H1 (cell line): Measurements from ENCODE around the gene TRIM21. TPM values are rescaled to one million over a fixed set of nuclear protein-coding genes. Genes with fewer than 3 reads are reported as not detected.

ENCODE experiments used
- CTCF ChIA-PET: fragments of 300-600 bp; sonication (Branson Sonifier 250); formaldehyde crosslinking; loops from one replicate; lab custom pipeline; 2021; ENCODE audit not compliant: partially characterized antibody; lab: Charles Lee
- POLR2A ChIA-PET: fragments of 300-600 bp; sonication (Branson Sonifier 250); formaldehyde crosslinking; loops from one replicate; lab custom pipeline; 2021; ENCODE audit warnings: inconsistent platforms; ENCODE audit not compliant: partially characterized antibody; lab: Charles Lee
- DNase-seq, 2 experiments: peaks; one replicate each; pipeline versions ENCODE4 v3.0.0 to v3.0.0-alpha.2; 2010 to 2022; ENCODE audit warnings: low spot score in 2 of 2, low read depth in 1 of 2, mixed read lengths in 1 of 2
- FAIRE-seq: peaks from 2 replicates; lab custom pipeline; 2011; peaks lifted over from hg19 to GRCh38; lab: Jason Lieb, UNC
- H2AFZ ChIP-seq: 2 replicates; pipeline ENCODE4 v1.8.1; 2012; ENCODE audit warnings: low read length, inconsistent platforms
- H2AK5ac ChIP-seq: 2 replicates; pipeline ENCODE4 v1.6.1; 2013; ENCODE audit warnings: low read depth, low read length
- H2BK120ac ChIP-seq: replicated peaks from 2 replicates; pipeline ENCODE3; 2013; ENCODE audit warnings: low read depth, low read length, inconsistent platforms
- H2BK12ac ChIP-seq: 2 replicates; pipeline ENCODE4 v1.6.1; 2013; ENCODE audit warnings: low read depth, low read length
- H2BK15ac ChIP-seq: 2 replicates; pipeline ENCODE4 v1.6.1; 2013; ENCODE audit warnings: low read length
- H2BK20ac ChIP-seq: 2 replicates; pipeline ENCODE4 v1.6.1; 2013; ENCODE audit warnings: low read length
- H2BK5ac ChIP-seq: 2 replicates; pipeline ENCODE4 v1.6.1; 2013; ENCODE audit warnings: low read depth, low read length
- H3K14ac ChIP-seq: 2 replicates; pipeline ENCODE4 v1.6.1; 2013; ENCODE audit warnings: inconsistent platforms; ENCODE audit not compliant: insufficient read length
- H3K18ac ChIP-seq: 2 replicates; pipeline ENCODE4 v1.6.1; 2013; ENCODE audit warnings: low read length; ENCODE audit errors: extremely low read depth
- H3K23ac ChIP-seq: 2 replicates; pipeline ENCODE4 v1.6.1; 2013; ENCODE audit warnings: inconsistent platforms; ENCODE audit not compliant: insufficient read length
- H3K23me2 ChIP-seq: 2 replicates; pipeline ENCODE4 v1.6.1; 2013; ENCODE audit warnings: low read depth, low read length
- H3K27ac ChIP-seq: 2 replicates; pipeline ENCODE4 v1.6.1; 2011; ENCODE audit warnings: low read depth, low read length, inconsistent platforms
- H3K27me3 ChIP-seq, 4 experiments: replicated peaks in 1 of 4; 1 replicate in 1 of 4; 2 replicates in 3 of 4; pipeline versions ENCODE4 v1.6.1 to v1.8.1; 2011 to 2013; ENCODE audit warnings: low read length in 3 of 4, mild to moderate bottlenecking in 3 of 4, inconsistent platforms in 2 of 4, mixed read lengths in 2 of 4, moderate library complexity in 1 of 4; ENCODE audit not compliant: control insufficient read depth in 3 of 4, insufficient read depth in 3 of 4; ENCODE audit errors: extremely low read depth in 1 of 4
- H3K36me3 ChIP-seq, 4 experiments: 2 replicates each; pipeline versions ENCODE4 v1.6.1 to v1.8.1; 2011 to 2013; ENCODE audit warnings: mild to moderate bottlenecking in 4 of 4, low read length in 3 of 4, moderate library complexity in 2 of 4, control low read depth in 1 of 4, inconsistent platforms in 1 of 4; ENCODE audit not compliant: insufficient read depth in 4 of 4, control insufficient read depth in 2 of 4
- H3K4ac ChIP-seq: replicated peaks from 2 replicates; pipeline ENCODE3; 2013; ENCODE audit warnings: low read length, low read depth, mixed read lengths, inconsistent platforms; ENCODE audit not compliant: insufficient read length
- H3K4me1 ChIP-seq, 4 experiments: replicated peaks in 1 of 4; 1 replicate in 1 of 4; 2 replicates in 3 of 4; pipeline versions ENCODE4 v1.6.1 to v1.8.1; 2011 to 2013; ENCODE audit warnings: low read length in 3 of 4, inconsistent platforms in 2 of 4, mixed read lengths in 1 of 4; ENCODE audit not compliant: insufficient read depth in 4 of 4, control insufficient read depth in 3 of 4
- H3K4me2 ChIP-seq, 2 experiments: 2 replicates each; pipeline versions ENCODE4 v1.6.1 to v1.8.1; 2011 to 2013; ENCODE audit warnings: low read depth in 2 of 2, low read length in 2 of 2, control low read depth in 1 of 2, inconsistent platforms in 1 of 2, mild to moderate bottlenecking in 1 of 2; ENCODE audit not compliant: insufficient read depth in 1 of 2
- H3K4me3 ChIP-seq, 4 experiments: fragments of 200-600, 300-600 bp in 1 of 4; sonication (generic), shearing (Covaris generic), sonication (Bioruptor Twin) in 1 of 4; 2 replicates each; pipeline versions ENCODE4 v1.5.1 to v1.8.1; 2011 to 2016; ENCODE audit warnings: low read length in 4 of 4, low read depth in 3 of 4, control low read depth in 2 of 4, inconsistent platforms in 2 of 4, mild to moderate bottlenecking in 2 of 4, mixed read lengths in 1 of 4, moderate library complexity in 1 of 4; ENCODE audit not compliant: insufficient read depth in 2 of 4; ENCODE audit errors: extremely low read depth in 1 of 4
- H3K56ac ChIP-seq: replicated peaks from 2 replicates; pipeline ENCODE3; 2013; ENCODE audit warnings: low read depth, mild to moderate bottlenecking, mixed read lengths, low read length, inconsistent platforms; ENCODE audit not compliant: insufficient read length
- H3K79me1 ChIP-seq: 2 replicates; pipeline ENCODE4 v1.6.1; 2013; ENCODE audit warnings: low read depth, low read length, control low read depth
- H3K79me2 ChIP-seq, 2 experiments: 2 replicates each; pipeline versions ENCODE4 v1.6.1 to v1.8.1; 2012 to 2013; ENCODE audit warnings: low read length in 2 of 2, mild to moderate bottlenecking in 2 of 2, inconsistent platforms in 1 of 2; ENCODE audit not compliant: insufficient read depth in 2 of 2, control insufficient read depth in 1 of 2
- H3K9ac ChIP-seq, 4 experiments: replicated peaks in 1 of 4; 1 replicate in 1 of 4; 2 replicates in 3 of 4; pipeline versions ENCODE4 v1.6.1 to v1.8.1; 2011 to 2013; ENCODE audit warnings: low read depth in 3 of 4, low read length in 3 of 4, control low read depth in 2 of 4, mild to moderate bottlenecking in 2 of 4, moderate library complexity in 2 of 4, inconsistent platforms in 1 of 4; ENCODE audit errors: extremely low read depth in 1 of 4
- H3K9me3 ChIP-seq, 2 experiments: 2 replicates each; pipeline versions ENCODE4 v1.6.1 to v1.8.1; 2012 to 2013; ENCODE audit warnings: mild to moderate bottlenecking in 2 of 2, moderate library complexity in 2 of 2, control low read depth in 1 of 2, inconsistent platforms in 1 of 2, low read depth in 1 of 2, low read length in 1 of 2, mixed read lengths in 1 of 2; ENCODE audit not compliant: insufficient read depth in 2 of 2
- H4K20me1 ChIP-seq, 2 experiments: replicated peaks in 1 of 2; 2 replicates each; pipeline versions ENCODE3 to v1.8.1; 2011 to 2013; ENCODE audit warnings: inconsistent platforms in 2 of 2, low read length in 2 of 2, mild to moderate bottlenecking in 1 of 2; ENCODE audit not compliant: insufficient read depth in 2 of 2, control insufficient read depth in 1 of 2
- H4K5ac ChIP-seq: 2 replicates; pipeline ENCODE4 v1.6.1; 2013; ENCODE audit warnings: low read length, low read depth, mixed read lengths, inconsistent platforms; ENCODE audit not compliant: insufficient read length
- H4K8ac ChIP-seq: 2 replicates; pipeline ENCODE4 v1.8.0; 2013; ENCODE audit warnings: mild to moderate bottlenecking, moderate library complexity, low read length, inconsistent platforms; ENCODE audit not compliant: insufficient read depth; ENCODE audit errors: extremely low read depth
- H4K91ac ChIP-seq: replicated peaks from 2 replicates; pipeline ENCODE3; 2013; ENCODE audit warnings: low read length, mixed read lengths, inconsistent platforms; ENCODE audit not compliant: insufficient read length
- KDM4A ChIP-seq: IDR thresholded peaks from one replicate; pipeline ENCODE4 v1.7.1; 2012; ENCODE audit warnings: low read depth, mild to moderate bottlenecking, moderate library complexity, low read length, inconsistent platforms; ENCODE audit not compliant: severe bottlenecking
- NRF1 ChIP-seq: IDR thresholded peaks from 2 replicates; pipeline ENCODE4 v1.6.1; 2011; ENCODE audit warnings: mild to moderate bottlenecking, low read depth, low read length, improper control_type of control experiment
- PHF8 ChIP-seq: fragments of 200-600 bp; sonication (generic); conservative IDR thresholded peaks from 2 replicates; pipeline ENCODE4 v1.7.1; 2012; ENCODE audit warnings: low read depth, mild to moderate bottlenecking, inconsistent platforms, low read length, moderate library complexity
- WGBS, 2 experiments: shearing (Covaris generic) in 1 of 2; methylation state at CpG; one replicate each; pipeline versions ENCODE4 v1.1.6 to v1.1.7; 2013 to 2015; ENCODE audit warnings: low lambda C conversion rate in 2 of 2, mixed read lengths in 2 of 2, inconsistent platforms in 1 of 2, low coverage in 1 of 2, missing lambda C conversion rate in 1 of 2; ENCODE audit not compliant: insufficient replicate concordance in 2 of 2, insufficient coverage in 1 of 2, insufficient read length in 1 of 2; ENCODE audit errors: extremely low coverage in 1 of 2, missing lambda C conversion rate in 1 of 2; 5-methylcytosine and 5-hydroxymethylcytosine counted together
- polyA plus RNA-seq, 7 experiments: library from polyadenylated mRNA; depleted of rRNA in 3 of 7; stranded (reverse) in 5 of 7; unstranded in 2 of 7; fragments of >200 nt in 5 of 7; fragments of 200-250 nt in 2 of 7; gene quantifications; 1 replicate in 5 of 7; 2 replicates in 1 of 7; 4 replicates in 1 of 7; pipeline versions ENCODE4 v1.2.1 to v1.2.3, GENCODE V29; 2011 to 2013; ENCODE audit warnings: missing spikeins in 2 of 7, mixed read lengths in 2 of 7
- total RNA-seq: library from RNA; stranded (reverse); fragmentation: NEBNext Ultra II Directional; extraction: Animal tissue kit (Norgen Biotek cat#: 25700); gene quantifications from 2 replicates; pipeline ENCODE4 v1.2.1, GENCODE V29; 2021

The TRIM21 gene
- total and polyA plus RNA-seq, 2 of the 8 experiments (the other 6 are each of a cell fraction or from before 2014, with no cell fraction given), result 15.6 to 16.7 TPM

DNA sequence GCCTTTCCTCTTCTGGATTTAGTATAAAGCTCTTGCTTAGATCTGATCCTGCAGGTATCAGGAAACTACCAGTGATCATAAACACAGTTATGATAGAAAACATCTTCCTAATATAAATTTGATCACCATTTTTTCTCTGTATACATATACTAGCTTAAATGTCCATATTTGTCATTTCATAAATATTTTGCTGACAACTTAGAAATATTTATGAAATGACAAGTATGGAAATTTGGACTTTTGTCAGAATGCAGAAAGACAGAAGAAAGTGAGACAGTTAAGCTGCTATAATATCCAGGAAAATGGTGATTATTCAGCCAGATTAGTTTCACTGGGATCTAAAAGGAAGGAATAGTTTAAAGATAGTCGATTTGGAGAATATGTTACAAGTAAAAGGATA is 22.8 kb upstream of the TRIM21 start:
- H3K9me3 ChIP-seq, result no peaks in the 10 kb centered on the region
- no peak overlapping the region for H4K8ac ChIP-seq
- H3K27me3 ChIP-seq, result no peaks in the 10 kb centered on the region
- H4K5ac ChIP-seq, result no peak overlapping the region
- WGBS, 2 experiments, result 81% methylated on average over 1 of the region's 1 CpG; no CpG with 5 or more reads in 1 of the 2 experiments
- H3K56ac ChIP-seq, result no peak overlapping the region
- no peak overlapping the region for H3K4me2 ChIP-seq
- no peak overlapping the region for H2BK5ac ChIP-seq
- no peaks in the 10 kb centered on the region for H3K4me1 ChIP-seq
- H3K23me2 ChIP-seq, result no peaks in the 10 kb centered on the region
- no peak overlapping the region for H3K27ac ChIP-seq
- no peak overlapping the region for H2AK5ac ChIP-seq
- FAIRE-seq, result no peak
- POLR2A ChIA-PET, result no interaction called here
- H3K18ac ChIP-seq, result no peak overlapping the region
- no peak overlapping the region for H2AFZ ChIP-seq
- no peaks in the 10 kb centered on the region for H3K79me1 ChIP-seq
- H2BK12ac ChIP-seq, result no peak overlapping the region
- no peak overlapping the region for H2BK20ac ChIP-seq
- peak overlapping the region in 1 of 4 experiments; percentile 34; a peak in 1 of 7 replicates for H3K9ac ChIP-seq
- CTCF ChIA-PET, result interaction anchor here (1.1 kb wide), 1 partner anchor 77 kb away, joined by 3 read pairs; no protein-coding TSS in a partner anchor
- no peaks in the 10 kb centered on the region for H3K36me3 ChIP-seq
- no peaks in the 10 kb centered on the region for H4K20me1 ChIP-seq
- H3K23ac ChIP-seq, result no peak overlapping the region
- no peak overlapping the region for H2BK15ac ChIP-seq
- no peak for DNase-seq
- H3K79me2 ChIP-seq, result no peaks in the 10 kb centered on the region
- H4K91ac ChIP-seq, result no peak overlapping the region
- H3K4ac ChIP-seq, result no peak overlapping the region
- H3K4me3 ChIP-seq, result no peak overlapping the region
- no peak overlapping the region for H3K14ac ChIP-seq
- H2BK120ac ChIP-seq, result no peak overlapping the region
- no peak for TF ChIP-seq PHF8
- no peak for TF ChIP-seq KDM4A
- TF ChIP-seq NRF1, result no peak
